ENCODE data around the gene CLIP2.

Gene CLIP2

GRCh38 chr7:74395745-74396311 is 106.6 kb downstream of the CLIP2 start:
- TF ChIP-seq CTCF (IDR thresholded peaks at IDR 0.05; ENCODE audit: borderline replicate concordance, extremely low read depth, low read length, poor library complexity, severe bottlenecking) (no peak), EZH2 (IDR thresholded peaks at IDR 0.05; ENCODE audit: borderline replicate concordance, low read depth, low read length, severe bottlenecking) (no peak)
- ATAC-seq (ENCODE audit: insufficient read depth, low read depth): no peak
- no peak overlapping the region for H3K27ac ChIP-seq (ENCODE audit: low read length)

GRCh38 chr7:74396993-74397392 is 107.8 kb downstream of the CLIP2 start:
- Histone ChIP-seq H3K27ac (ENCODE audit: low read length) (no peak overlapping the region), H3K9me3 (ENCODE audit: insufficient read depth, low read length, severe bottlenecking) (no peaks in the 10 kb centered on the region), H3K27me3 (ENCODE audit: insufficient read depth, low read length, poor library complexity) (no peaks in the 10 kb centered on the region), H2AFZ (ENCODE audit: low read depth, low read length) (no peak overlapping the region), H3K4me1 (ENCODE audit: insufficient read depth, low read length) (no peaks in the 10 kb centered on the region), H3K4me2 (ENCODE audit: insufficient read depth, low read length) (no peak overlapping the region), H3K4me3 (ENCODE audit: low read depth in 1 of 2, low read length in 2 of 2) (no peak overlapping the region), H3K79me2 (ENCODE audit: insufficient read depth, low read length) (no peaks in the 10 kb centered on the region), H4K20me1 (ENCODE audit: insufficient read depth, low read length) (no peaks in the 10 kb centered on the region), H3K9ac (ENCODE audit: low read depth, low read length) (no peak overlapping the region), H3K36me3 (ENCODE audit: insufficient read depth, low read length) (peaks cover 12% of the 10 kb centered on the region)
- TF ChIP-seq EZH2 (IDR thresholded peaks at IDR 0.05; ENCODE audit: borderline replicate concordance, low read depth, low read length, severe bottlenecking) (no peak), CTCF (IDR thresholded peaks at IDR 0.05; ENCODE audit: borderline replicate concordance, extremely low read depth, low read length, poor library complexity, severe bottlenecking) (no peak)
- DNase-seq (no peak), ATAC-seq (ENCODE audit: insufficient read depth, low read depth) (no peak)

More at GRCh38 chr7:74395745-74396311, 106.6 kb downstream of the CLIP2 start:
- H4K20me1 ChIP-seq (ENCODE audit: insufficient read depth, low read length): no peaks in the 10 kb centered on the region
- H3K4me3 ChIP-seq (ENCODE audit: low read depth in 1 of 2, low read length in 2 of 2): no peak overlapping the region
- no peak overlapping the region for H2AFZ ChIP-seq (ENCODE audit: low read depth, low read length)
- H3K4me1 ChIP-seq (ENCODE audit: insufficient read depth, low read length): no peaks in the 10 kb centered on the region
- no peaks in the 10 kb centered on the region for H3K79me2 ChIP-seq (ENCODE audit: insufficient read depth, low read length)
- no peak overlapping the region for H3K9ac ChIP-seq (ENCODE audit: low read depth, low read length)
- no peaks in the 10 kb centered on the region for H3K27me3 ChIP-seq (ENCODE audit: insufficient read depth, low read length, poor library complexity)
- no peak overlapping the region for H3K4me2 ChIP-seq (ENCODE audit: insufficient read depth, low read length)
- H3K36me3 ChIP-seq (ENCODE audit: insufficient read depth, low read length): peaks cover 12% of the 10 kb centered on the region
- H3K9me3 ChIP-seq (ENCODE audit: insufficient read depth, low read length, severe bottlenecking): no peaks in the 10 kb centered on the region
- no peak for DNase-seq

- Histone ChIP-seq H3K9ac (ENCODE audit: low read depth, low read length) (no peak overlapping the region), H3K9me3 (ENCODE audit: insufficient read depth, low read length, severe bottlenecking) (no peaks in the 10 kb centered on the region), H3K4me1 (ENCODE audit: insufficient read depth, low read length) (no peaks in the 10 kb centered on the region), H3K27me3 (ENCODE audit: insufficient read depth, low read length, poor library complexity) (no peaks in the 10 kb centered on the region), H3K4me2 (ENCODE audit: insufficient read depth, low read length) (no peak overlapping the region), H3K36me3 (ENCODE audit: insufficient read depth, low read length) (peaks cover 12% of the 10 kb centered on the region), H4K20me1 (ENCODE audit: insufficient read depth, low read length) (no peaks in the 10 kb centered on the region), H3K4me3 (ENCODE audit: low read depth in 1 of 2, low read length in 2 of 2) (no peak overlapping the region), H3K27ac (ENCODE audit: low read length) (no peak overlapping the region), H2AFZ (ENCODE audit: low read depth, low read length) (no peak overlapping the region), H3K79me2 (ENCODE audit: insufficient read depth, low read length) (no peaks in the 10 kb centered on the region)
- ATAC-seq (ENCODE audit: insufficient read depth, low read depth) (no peak), DNase-seq (no peak)
- TF ChIP-seq CTCF (IDR thresholded peaks at IDR 0.05; ENCODE audit: borderline replicate concordance, extremely low read depth, low read length, poor library complexity, severe bottlenecking) (no peak), EZH2 (IDR thresholded peaks at IDR 0.05; ENCODE audit: borderline replicate concordance, low read depth, low read length, severe bottlenecking) (no peak)
These were observed 109.2 kb downstream of the CLIP2 start for GRCh38 chr7:74398426-74398825.
